Jurkat, Clone E6-1 (cell line): Measurements from ENCODE around the gene TAGAP.
A peak's percentile ranks its signal among the peaks of the same experiment; 100 is the strongest.
"Not testable (repeated sequence)": the region's sequence is repeated elsewhere in the genome, so short reads cannot be mapped to it uniquely, and the experiment has no call there.

Experiments used
- DNase-seq: peaks from one replicate; pipeline ENCODE4 v3.0.0-alpha.2; 2011; ENCODE audit warnings: low read depth, low spot score
- H3K4me3 ChIP-seq: 2 replicates; pipeline ENCODE4 v1.5.1; 2011; ENCODE audit warnings: mild to moderate bottlenecking, low read length, control low read depth, moderate library complexity

Gene TAGAP

DNA sequence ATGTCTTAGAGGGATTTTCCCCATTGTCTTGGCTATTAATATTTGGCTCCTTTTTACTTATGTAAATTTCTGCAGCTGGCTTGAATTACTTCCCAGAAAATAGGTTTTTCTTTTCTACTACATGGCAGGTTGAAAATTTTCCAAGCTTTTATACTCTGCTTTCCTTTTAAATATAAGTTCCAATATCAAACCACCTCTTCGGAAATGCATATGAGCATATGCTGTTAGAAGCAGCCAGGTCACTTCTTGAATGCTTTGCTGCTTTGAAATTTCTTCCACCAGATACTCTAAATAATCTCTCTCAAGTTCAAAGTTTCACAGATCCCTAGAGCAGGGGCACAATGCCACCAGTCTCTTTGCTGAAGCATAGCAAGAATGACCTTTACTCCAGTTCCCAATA, 19.6 kb downstream of the TAGAP start:
- not testable (repeated sequence) for DNase-seq, H3K4me3 ChIP-seq

DNA sequence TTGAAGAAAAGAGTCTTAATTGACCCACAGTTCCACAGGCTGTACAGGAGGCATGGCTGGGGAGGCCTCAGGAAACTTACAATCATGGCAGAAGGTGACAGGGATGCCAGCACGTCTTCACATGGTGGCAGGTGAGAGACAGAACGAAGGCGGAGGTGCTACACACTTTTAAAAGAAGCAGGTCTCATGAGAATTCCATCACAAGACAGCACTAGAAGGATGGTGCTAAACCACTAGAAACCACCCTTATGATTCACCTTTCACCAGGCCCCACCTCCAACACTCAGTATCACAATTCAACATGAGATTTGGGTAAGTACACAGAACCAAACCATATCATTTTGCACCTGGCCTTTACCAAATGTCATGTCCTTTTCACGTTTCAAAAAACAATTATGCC, 20.9 kb downstream of the TAGAP start:
- no peak overlapping the region for H3K4me3 ChIP-seq
- no peak for DNase-seq

DNA sequence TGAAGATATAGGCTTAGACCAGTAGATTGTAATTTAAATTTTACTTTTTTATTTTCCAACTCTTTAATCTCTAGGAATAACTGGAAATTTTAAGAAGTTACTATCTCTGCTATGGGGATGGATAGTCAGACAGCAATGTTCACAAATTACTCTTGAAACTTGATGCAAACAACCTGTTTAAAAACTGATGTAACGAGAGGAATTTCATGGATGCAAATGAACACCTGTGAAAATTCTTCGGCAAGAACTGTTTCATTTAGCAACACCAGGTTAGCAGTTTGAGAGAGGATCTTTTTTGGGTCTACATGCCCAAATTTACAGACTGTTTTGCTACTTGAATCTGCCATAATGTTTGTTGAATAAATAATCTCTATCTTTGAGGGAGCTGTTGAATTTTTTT, 24.8 kb downstream of the TAGAP start:
- no peak overlapping the region for H3K4me3 ChIP-seq
- DNase-seq, result no peak

DNA sequence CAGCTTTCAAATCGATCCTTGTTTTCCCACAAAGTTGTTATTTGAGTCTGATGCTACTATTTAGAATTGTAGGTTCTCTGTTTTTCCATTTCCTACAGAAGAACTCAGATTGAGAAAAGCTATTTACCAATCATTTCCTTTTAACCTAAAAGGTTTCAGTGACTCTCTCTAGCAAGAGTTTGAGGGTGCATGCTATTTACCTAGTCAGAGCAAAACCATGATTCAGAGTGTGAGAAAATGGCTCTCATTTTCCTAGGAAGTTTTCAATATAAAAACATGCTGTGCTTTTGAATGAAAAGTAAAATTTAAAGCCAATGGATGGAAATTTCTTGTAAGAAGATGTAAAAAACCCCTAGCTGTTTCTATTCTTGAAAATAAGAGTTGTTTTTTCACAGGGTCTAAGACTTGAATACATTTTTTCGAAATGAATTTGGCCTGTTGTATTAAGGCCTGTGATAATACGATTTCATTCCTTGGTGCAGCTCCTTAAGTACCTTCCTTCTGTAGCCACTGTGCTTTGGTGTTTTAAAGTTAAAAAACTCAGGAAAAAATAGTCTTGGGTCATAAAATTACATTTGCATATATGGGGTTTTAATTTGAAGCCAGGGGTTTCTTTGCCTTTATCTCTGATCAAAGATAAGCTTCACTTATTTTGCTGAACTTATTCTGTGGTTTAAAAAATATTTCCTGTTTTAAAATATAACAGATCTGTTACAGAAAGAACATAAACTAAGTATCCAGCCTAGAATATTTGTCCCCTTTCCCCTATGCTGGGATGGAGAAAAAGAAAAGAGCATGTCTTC, 26.8 kb downstream of the TAGAP start:
- no peak for DNase-seq
- H3K4me3 ChIP-seq, result no peak overlapping the region

DNA sequence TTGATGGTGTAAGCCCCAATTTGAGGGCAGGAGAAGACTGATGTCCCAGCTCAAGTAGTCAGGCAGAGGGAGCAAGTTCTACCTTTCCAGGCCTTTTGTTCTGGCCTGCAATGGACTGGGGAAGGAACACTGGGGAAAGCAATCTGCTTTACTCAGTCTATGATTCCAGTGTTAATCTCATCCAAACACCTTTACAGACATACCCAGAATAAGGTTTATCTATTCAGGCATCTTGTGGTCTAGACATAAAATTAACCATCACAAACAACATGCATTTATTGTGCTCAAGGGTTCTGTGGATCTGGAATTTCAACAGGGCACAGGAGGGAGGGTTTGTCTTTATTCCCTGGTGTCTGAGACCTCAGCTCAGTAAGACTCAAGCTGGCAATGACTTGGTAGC, 30.4 kb downstream of the TAGAP start:
- DNase-seq, result no peak
- no peak overlapping the region for H3K4me3 ChIP-seq

DNA sequence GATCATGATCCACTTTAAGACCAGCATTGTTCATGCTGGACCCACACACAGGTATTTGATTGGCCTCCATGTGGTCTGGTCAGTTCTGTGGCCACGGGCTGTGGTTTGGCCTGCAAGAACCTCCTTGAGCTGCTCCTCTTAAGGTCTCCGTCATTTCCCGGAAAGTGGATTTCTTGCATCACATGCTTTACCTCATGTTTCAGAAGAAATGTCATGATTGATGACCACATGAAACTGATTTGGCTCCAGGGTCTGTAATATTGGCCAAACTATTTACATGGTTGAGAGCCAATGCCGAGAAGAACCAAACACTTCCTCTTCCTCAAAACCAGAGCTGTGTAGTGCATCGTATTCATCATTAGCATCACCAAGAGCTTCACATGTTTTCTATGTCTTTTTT, 31.6 kb downstream of the TAGAP start:
- no peak overlapping the region for H3K4me3 ChIP-seq
- DNase-seq, result no peak

DNA sequence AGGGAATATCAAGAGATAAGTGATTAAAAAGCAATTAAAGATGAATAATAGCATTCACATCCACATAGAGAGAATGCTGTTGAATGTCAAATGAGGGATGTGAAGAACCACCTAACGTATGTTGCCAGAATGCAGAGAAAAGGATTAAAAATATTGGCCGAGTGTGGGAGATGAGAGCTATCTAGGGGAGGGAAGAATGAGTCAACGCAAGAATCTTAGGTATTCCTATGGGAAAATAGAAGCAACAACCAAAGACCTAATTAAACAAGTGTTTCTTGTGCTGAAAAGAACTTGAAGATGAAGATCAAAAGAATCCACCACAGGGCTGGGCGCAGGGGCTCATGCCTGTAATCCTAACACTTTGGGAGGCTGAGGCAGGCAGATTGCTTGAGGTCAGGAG, 32.6 kb downstream of the TAGAP start:
- no peak for DNase-seq
- no peak overlapping the region for H3K4me3 ChIP-seq

DNA sequence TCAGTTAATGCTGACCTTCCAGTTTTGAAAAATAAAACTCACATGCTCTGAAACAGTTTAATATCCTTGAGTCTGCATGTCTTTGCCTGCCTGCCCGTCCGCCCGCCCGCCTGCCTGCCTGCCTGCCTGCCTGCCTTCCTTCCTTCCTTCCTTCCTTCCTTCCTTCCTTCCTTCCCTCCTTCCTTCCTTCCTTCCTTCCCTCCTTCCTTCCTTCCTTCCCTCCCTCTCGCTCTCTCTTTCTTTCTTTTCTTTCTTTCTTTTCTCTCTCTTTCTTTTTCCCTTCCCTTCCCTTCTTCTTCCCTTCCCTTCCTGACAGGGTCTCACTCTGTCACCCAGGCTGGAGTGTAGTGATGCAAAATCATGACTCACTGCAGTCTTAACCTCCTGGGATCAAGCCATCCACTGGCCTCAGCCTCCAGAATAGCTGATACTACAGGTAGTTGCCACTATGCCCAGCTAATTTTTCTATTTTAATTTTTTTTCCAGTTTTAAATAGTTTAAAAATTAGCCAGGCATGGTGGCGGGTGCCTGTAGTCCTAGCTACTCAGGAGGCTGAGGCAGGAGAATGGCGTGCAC, 34.7 kb downstream of the TAGAP start:
- not testable (repeated sequence) for H3K4me3 ChIP-seq, DNase-seq

DNA sequence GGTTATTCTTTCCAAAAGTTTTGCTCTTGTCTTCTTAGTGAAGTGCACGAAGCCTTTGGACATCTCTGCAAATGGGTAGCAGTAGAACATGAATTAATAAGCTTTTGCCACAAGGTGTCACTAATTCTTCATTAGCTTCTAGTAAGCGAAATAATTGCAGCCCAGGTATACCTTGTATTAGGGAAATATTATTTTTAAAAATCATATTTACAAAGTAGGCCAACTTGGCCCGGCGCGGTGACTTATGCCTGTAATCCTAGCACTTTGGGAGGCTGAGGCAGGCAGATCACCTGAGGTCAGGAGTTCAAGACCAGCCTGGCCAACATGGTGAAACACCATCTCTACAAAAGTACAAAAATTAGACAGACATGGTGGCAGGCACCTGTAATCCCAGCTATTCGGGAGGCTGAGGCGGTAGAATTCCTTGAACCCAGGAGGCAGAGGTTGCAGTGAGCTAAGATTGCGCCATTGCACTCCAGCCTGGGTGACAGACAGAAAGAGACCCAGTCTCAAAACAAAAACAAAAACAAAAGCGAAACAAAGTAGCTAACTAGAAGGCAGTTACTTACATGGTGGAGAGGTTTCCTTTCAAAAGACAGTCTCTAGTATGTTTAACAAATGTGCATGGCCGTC, 36.0 kb downstream of the TAGAP start:
- peak; percentile 38 for DNase-seq

DNA sequence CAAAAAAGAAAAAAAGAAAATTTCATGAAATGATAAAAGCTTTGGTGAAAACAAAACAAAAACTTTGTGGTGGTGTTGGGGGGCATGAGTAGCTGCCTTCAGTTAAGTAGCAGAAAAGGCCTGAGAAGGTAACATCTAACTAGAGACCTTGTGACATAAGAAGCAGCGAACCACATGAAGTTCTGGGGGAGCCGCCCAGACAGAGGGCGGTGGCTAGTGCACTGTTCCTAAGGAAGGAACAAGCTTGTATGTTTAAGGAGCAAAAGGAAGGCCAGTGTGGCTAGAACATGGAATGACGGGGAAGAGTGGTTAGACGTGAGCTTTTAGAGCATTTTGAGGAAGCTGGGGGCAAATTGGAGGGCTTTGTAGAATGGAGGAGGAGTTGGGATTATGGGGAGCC, 37.3 kb downstream of the TAGAP start:
- no peak overlapping the region for H3K4me3 ChIP-seq
- no peak for DNase-seq

More for the DNA sequence above, 36.0 kb downstream of the TAGAP start:
- H3K4me3 ChIP-seq, result no peak overlapping the region

DNA sequence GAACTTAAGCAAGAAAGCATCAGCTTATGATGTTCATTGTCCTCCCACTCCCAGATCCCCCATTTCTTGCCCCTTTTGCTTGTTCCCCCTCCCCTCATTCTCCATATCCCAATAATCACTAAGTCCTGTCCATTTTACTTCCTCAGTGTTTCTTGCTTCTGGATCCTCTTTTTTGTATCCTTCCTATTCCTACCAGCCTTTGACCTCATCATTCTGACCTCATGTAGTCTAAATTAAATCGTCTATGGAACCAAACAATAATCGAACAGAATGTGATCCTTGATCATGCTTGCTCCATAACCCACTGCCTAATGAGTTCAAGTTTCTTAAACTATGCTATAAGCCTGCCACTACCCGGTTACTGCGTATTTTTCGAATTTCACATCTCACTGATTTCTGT, 39.4 kb downstream of the TAGAP start:
- DNase-seq, result no peak
- H3K4me3 ChIP-seq, result no peak overlapping the region

DNA sequence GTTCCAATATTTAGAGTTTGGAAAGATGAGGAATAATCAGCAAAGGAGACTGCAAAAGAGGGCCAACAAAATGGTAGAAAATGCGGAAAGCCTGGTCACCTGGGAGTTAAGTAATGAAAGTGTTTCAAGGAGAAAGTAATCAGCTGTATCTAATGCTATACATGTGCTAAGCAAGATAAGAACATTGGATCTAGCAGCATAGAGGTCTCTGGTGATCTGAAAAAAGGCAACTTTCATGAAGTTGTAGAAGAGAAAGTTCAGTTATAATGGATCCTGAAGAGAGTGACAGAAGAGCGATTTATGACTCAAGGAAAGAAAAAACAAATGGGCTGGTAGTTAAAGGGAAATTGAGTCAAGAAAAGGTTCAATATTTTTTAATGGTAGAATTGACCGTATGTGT, 40.2 kb downstream of the TAGAP start:
- no peak overlapping the region for H3K4me3 ChIP-seq

DNA sequence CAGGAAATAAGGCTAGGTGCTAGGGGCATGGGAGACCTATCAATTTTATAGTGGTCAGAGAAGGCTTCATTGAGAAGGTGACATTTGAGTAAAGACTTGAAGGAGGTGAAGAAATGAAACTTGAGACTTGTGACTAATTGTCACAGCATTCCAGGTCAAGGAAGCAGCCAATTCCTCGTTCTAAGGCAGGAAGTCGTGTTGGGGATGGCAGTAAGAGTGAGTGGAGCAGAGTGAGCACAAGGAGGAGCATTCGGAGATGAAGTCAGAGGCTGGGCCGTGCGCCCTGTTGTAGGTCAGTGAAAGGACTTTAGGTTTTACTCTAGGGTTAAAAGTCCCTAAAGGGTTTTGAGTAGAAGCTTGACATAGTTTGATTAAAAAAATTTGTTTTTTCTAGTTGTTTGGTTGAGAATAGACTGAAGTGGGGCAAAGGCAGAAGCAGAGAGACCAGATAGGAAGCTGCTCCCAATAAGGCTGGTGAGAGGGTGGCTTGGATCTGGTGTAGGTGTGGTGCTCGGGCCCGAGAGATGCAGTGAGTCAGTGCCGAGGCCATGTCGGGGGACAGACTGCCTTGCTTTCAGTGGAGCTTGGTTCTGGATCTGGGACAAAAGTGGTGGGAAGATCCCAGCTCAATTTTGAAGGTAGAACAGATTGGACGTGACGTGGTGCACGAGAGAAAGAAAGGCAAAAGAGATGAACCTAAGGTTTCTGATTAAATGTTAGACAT, 42.2 kb downstream of the TAGAP start:
- no peak overlapping the region for H3K4me3 ChIP-seq
- DNase-seq, result no peak

More for the DNA sequence above, 40.2 kb downstream of the TAGAP start:
- DNase-seq, result no peak

DNA sequence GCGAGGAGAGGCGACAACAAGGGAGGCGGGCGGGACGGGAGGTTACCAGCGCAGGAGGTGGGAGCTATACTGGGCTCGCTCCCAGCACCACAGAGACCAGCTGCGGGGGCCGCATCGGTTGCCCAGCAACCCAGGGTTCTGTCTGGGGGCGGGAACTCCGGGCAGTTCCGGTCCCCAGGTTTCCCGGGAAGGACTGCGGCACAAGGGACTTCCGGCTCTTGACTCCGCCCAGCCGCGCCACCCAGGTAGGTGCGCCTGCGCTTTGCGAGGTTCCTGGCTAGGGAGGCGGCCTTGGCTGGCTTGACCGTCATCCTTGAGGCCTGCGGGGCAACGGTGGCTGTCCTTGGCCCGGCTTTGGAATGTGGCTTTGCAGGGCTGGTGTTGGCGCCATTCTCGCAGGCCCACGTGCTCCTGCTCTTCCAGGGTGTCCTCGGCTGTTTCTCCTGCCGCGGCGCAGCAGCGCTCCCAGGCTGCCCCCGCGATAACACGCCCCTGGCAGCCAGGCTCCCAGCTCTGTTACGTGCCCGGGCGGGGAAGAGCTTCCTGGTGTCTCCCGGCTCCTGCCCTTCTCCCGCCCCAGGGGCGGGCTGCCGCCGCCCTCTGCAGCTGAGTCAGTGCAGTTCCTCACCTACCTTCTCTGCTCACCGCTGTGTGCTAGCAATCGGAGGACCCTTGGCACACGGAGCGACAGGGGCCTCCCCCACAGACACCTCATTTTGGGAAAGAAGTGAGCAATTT, 45.0 kb downstream of the TAGAP start, which contains the start of gene RSPH3:
RSPH3 (minus strand) TSS at position 537 of the 738 bp plus-strand sequence. CDS start 652 bp downstream, outside the sequence.
- peak within 1 kb of the TSS; percentile 73 for H3K4me3 ChIP-seq
- DNase-seq, result peak; percentile 80

DNA sequence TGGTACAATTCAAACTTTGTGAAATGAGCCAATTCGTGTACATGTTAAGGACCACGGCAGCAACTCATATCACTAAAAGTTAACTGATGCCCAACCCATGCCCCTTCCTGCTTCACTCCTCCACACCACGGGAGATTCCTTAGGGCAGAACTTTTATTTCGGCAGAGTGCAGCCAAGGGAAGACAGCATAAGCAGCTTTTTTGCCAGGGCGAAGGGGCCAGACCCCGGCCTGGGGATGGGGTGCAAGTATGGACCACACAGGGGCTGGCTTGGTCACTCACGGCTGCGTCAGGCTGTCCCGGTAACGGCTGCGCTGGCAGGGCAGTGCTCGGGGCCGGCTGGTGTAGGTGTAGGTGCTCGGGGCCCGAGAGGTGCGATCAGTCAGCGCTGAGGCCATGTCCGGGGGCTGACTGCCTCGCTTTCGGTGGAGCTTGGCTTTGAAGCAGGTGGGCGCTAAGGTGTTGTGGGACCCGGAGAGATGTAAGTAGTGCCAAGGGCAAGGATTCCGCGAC, 45.6 kb downstream of the TAGAP start:
- no peak for DNase-seq
- peak overlapping the region; percentile 73 for H3K4me3 ChIP-seq

DNA sequence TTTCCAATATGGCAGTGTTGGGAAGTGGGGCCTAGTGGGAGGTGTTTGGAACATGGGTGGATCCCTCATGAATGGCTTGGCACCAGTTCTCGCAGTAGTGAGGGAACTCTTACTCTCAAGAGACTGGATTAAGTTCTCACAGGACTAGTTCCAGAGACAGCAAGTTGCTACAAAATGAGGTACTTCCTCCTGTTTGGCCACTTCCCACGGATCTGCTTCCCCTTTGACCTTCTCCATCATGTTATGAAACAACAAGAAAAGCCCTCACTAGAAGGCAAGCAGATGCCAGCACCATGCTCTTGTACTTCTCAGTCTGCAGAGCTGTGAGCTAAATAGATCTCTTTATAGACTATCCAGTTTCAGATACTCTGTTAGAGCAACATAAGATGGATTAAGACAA, 47.9 kb downstream of the TAGAP start:
- no peak for DNase-seq
- no peak overlapping the region for H3K4me3 ChIP-seq

DNA sequence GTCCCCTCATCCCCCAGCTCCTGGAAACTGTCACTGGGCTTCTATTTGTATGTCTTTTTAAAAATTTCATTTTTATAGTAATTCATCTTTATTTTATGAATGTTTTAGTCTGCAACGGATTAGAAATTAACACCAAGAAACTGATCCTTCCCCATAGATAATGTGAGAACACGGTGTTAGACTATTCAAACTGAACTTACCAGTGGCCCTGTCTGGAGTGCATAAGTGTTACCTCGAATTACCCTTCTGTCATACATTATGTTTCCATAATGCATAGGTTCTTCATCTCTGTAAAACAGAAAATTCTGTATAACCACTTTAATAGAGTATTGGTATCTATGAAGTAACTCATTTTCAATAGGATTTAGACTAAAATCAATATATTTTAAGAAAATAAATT, 51.2 kb downstream of the TAGAP start:
- H3K4me3 ChIP-seq, result no peak overlapping the region
- DNase-seq, result no peak

DNA sequence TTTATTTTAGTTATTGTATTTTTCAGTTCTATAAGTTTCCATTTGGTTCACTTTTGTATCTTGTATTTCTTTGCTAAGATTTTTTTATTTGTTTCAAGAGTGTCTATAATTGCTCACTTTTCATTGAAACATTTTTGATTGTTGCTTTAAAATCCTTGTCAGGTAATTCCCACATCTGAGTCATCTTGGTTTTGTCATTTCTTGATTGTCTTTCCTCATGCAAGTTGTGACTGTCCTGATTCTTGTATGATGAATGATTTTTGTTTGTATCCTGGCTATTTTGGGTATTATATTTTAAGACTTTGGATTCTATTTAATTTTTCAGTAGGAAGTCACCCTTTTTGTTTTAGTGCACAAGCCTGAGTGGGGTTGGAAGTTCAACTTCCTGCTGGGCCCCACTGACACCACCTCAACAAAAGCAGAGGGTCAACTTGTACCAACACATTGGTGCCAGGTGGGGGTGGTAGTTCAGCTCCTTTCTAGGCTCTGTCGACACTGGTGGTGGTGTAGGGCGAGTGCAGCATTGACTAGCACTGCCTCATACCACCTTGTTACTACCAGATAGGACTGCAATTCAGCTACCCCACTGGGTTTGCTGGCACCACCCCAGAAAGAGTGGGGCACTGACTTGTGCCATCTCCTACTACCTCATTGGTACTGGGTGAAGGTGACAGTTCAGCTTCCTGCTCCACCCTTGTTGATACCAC, 53.6 kb downstream of the TAGAP start:
- DNase-seq, result peak; percentile 16
- H3K4me3 ChIP-seq, result no peak overlapping the region
